ENCODE measurements around the gene TXNRD1.

Gene TXNRD1

DNA sequence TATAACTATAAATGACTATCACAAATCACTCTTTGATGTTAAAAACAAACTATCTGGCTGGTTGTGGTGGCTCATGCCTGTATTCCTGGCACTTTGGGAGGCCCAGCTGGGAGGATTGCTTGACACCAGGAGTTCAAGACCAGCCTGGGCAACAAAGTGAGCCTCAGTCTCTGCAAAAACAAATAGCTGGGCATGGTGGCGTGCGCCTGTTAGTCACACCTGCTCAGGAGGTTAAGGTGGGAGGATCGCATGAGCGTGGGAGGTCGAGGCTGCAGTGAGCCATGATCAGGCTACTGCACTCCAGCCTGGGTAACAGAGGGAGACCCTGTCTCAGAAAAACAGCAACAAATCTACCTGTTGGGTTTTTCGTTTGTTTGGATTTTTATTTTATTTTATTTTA lies 5.4 kb downstream of the TXNRD1 start:
- no peak overlapping the region for H3K4me3 ChIP-seq (ENCODE audit: low read depth, low read length)
- TF ChIP-seq, protein P1, sequence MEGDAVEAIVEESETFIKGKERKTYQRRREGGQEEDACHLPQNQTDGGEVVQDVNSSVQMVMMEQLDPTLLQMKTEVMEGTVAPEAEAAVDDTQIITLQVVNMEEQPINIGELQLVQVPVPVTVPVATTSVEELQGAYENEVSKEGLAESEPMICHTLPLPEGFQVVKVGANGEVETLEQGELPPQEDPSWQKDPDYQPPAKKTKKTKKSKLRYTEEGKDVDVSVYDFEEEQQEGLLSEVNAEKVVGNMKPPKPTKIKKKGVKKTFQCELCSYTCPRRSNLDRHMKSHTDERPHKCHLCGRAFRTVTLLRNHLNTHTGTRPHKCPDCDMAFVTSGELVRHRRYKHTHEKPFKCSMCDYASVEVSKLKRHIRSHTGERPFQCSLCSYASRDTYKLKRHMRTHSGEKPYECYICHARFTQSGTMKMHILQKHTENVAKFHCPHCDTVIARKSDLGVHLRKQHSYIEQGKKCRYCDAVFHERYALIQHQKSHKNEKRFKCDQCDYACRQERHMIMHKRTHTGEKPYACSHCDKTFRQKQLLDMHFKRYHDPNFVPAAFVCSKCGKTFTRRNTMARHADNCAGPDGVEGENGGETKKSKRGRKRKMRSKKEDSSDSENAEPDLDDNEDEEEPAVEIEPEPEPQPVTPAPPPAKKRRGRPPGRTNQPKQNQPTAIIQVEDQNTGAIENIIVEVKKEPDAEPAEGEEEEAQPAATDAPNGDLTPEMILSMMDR (IDR thresholded peaks at IDR 0.05; ENCODE audit: low read depth, low read length, missing control alignments), result no peak
- no peak for DNase-seq (ENCODE audit: low read depth)

- no peak for DNase-seq (ENCODE audit: low read depth)
- no peak overlapping the region for H3K4me3 ChIP-seq (ENCODE audit: low read depth, low read length)
- TF ChIP-seq, protein P1 (IDR thresholded peaks at IDR 0.05; ENCODE audit: low read depth, low read length, missing control alignments), result no peak
These were observed 7.4 kb downstream of the TXNRD1 start for GRCh38 chr12:104222976-104223375.

DNA sequence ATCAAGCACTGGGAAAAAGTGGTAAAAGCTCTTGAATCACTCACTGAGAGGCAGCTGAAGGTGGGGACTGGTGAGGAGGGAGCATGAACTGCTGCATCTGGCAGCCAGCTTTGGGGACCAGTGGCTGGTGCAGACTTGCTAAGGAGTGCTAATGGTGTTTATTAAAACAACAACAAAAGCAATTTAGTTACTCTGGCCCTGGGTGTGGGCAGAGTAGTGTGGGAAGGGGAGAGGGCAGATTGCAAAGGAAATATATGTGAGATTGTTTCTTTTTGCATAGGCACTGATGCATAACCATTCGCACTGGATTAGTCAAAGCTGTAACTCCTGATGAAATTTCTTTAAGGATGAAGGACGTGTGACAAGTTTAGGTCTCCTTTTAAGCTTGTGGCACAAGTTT lies 8.1 kb downstream of the TXNRD1 start:
- DNase-seq (ENCODE audit: low read depth), result no peak
- TF ChIP-seq, protein P1 (IDR thresholded peaks at IDR 0.05; ENCODE audit: low read depth, low read length, missing control alignments), result no peak
- no peak overlapping the region for H3K4me3 ChIP-seq (ENCODE audit: low read depth, low read length)

- TF ChIP-seq, protein P1 (IDR thresholded peaks at IDR 0.05; ENCODE audit: low read depth, low read length, missing control alignments), result no peak
- no peak for DNase-seq (ENCODE audit: low read depth)
- H3K4me3 ChIP-seq (ENCODE audit: low read depth, low read length), result no peak overlapping the region
These were observed 11.1 kb downstream of the TXNRD1 start for GRCh38 chr12:104226672-104227071.

GRCh38 chr12:104230304-104231095 lies 14.9 kb downstream of the TXNRD1 start:
- TF ChIP-seq, protein P1 (IDR thresholded peaks at IDR 0.05; ENCODE audit: low read depth, low read length, missing control alignments), result no peak
- H3K4me3 ChIP-seq (ENCODE audit: low read depth, low read length), result no peak overlapping the region
- DNase-seq (ENCODE audit: low read depth), result no peak

DNA sequence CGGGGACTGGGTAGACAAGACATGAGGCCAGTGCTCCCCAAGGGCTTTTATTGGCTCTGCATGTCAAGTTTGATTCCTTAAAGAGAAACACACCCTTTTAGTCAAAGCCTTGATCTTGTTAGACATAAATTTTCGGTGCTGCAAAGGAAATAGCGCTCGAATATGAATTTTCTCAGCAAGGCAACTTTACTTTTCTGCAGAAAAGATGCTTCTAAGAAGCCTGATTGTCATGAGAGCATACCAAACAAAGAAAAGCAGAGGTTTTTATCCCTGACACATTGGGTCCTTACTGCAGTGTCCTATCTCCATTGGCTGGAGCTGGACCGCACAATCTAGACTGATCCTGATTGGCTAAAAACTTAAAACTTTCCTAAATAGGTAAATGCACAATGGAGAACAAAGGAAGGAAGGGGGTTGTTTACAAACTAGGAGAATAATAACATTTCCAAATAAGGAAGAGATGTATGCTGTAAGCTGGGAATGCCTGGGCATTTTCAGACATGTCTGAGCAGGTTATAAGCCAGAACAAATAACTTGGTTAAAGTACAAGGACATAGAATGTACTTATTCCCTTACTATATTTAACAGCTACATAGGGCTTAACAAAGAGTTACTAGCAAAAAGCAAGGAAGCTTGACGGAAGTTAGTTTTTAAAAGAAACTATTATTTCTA lies 17.2 kb downstream of the TXNRD1 start:
- DNase-seq (ENCODE audit: low read depth), result no peak
- no peak overlapping the region for H3K4me3 ChIP-seq (ENCODE audit: low read depth, low read length)
- TF ChIP-seq, protein P1 (IDR thresholded peaks at IDR 0.05; ENCODE audit: low read depth, low read length, missing control alignments), result no peak
